ENCODE results near the gene PIH1D1.
A peak's percentile ranks its signal among the peaks of the same experiment; 100 is the strongest.

- TF ChIP-seq RFX5 (IDR thresholded peaks at IDR 0.05; ENCODE audit: low read depth, low read length) (no peak), ZNF592 (IDR thresholded peaks at IDR 0.05) (no peak), EZH2 (IDR thresholded peaks at IDR 0.05; ENCODE audit: borderline replicate concordance, control insufficient read depth, low read depth, low read length) (no peak), ZSCAN29 (IDR thresholded peaks at IDR 0.05) (no peak), STAT3 (IDR thresholded peaks at IDR 0.05; ENCODE audit: low read depth, low read length) (no peak), POLR2AphosphoS5 (IDR thresholded peaks at IDR 0.05; ENCODE audit: low read length) (peak; percentile 89)
- TF ChIP-seq, protein P1, sequence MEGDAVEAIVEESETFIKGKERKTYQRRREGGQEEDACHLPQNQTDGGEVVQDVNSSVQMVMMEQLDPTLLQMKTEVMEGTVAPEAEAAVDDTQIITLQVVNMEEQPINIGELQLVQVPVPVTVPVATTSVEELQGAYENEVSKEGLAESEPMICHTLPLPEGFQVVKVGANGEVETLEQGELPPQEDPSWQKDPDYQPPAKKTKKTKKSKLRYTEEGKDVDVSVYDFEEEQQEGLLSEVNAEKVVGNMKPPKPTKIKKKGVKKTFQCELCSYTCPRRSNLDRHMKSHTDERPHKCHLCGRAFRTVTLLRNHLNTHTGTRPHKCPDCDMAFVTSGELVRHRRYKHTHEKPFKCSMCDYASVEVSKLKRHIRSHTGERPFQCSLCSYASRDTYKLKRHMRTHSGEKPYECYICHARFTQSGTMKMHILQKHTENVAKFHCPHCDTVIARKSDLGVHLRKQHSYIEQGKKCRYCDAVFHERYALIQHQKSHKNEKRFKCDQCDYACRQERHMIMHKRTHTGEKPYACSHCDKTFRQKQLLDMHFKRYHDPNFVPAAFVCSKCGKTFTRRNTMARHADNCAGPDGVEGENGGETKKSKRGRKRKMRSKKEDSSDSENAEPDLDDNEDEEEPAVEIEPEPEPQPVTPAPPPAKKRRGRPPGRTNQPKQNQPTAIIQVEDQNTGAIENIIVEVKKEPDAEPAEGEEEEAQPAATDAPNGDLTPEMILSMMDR (IDR thresholded peaks at IDR 0.05 in 2 of 3, conservative IDR thresholded peaks at IDR 0.05 in 1 of 3; ENCODE audit: control insufficient read depth in 2 of 3, extremely low read depth in 1 of 3, insufficient read depth in 1 of 3, low read depth in 3 of 3, low read length in 3 of 3), result peak; percentile 49 to 68 (median 66)
- TF ChIP-seq, protein P2, sequence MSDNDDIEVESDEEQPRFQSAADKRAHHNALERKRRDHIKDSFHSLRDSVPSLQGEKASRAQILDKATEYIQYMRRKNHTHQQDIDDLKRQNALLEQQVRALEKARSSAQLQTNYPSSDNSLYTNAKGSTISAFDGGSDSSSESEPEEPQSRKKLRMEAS (IDR thresholded peaks at IDR 0.05; ENCODE audit: low read depth, low read length), result no peak
Measured at GRCh38 chr19:49489601-49490167, 38.1 kb upstream of the PIH1D1 start.
